GM19239 (cell line): Measurements from ENCODE around the gene ZMPSTE24.

ENCODE experiments used
- DNase-seq: peaks from one replicate; pipeline ENCODE4 v3.0.0; 2011; ENCODE audit warnings: low spot score; ENCODE audit not compliant: insufficient read length
- FAIRE-seq: peaks from 2 replicates; lab custom pipeline; 2011; peaks lifted over from hg19 to GRCh38; lab: Jason Lieb, UNC

The ZMPSTE24 gene

GRCh38 chr1:40257313-40257687 is 736 bp upstream of the ZMPSTE24 start:
- DNase-seq (no peak), FAIRE-seq (no peak)

GRCh38 chr1:40258445-40258769 is 371 bp downstream of the ZMPSTE24 start:
- FAIRE-seq: peak; percentile 66
- no peak for DNase-seq

GRCh38 chr1:40264354-40264781 is 6.3 kb downstream of the ZMPSTE24 start:
- FAIRE-seq (no peak), DNase-seq (no peak)

GRCh38 chr1:40265298-40265697 is 7.3 kb downstream of the ZMPSTE24 start:
- no peak for FAIRE-seq
- DNase-seq: no peak

- FAIRE-seq: no peak
- no peak for DNase-seq
Measured at GRCh38 chr1:40265919-40266318, 7.9 kb downstream of the ZMPSTE24 start.

GRCh38 chr1:40266786-40267535 is 8.9 kb downstream of the ZMPSTE24 start:
- no peak for DNase-seq
- FAIRE-seq: no peak

GRCh38 chr1:40267767-40268187 is 9.7 kb downstream of the ZMPSTE24 start:
- DNase-seq (no peak), FAIRE-seq (no peak)

- no peak for DNase-seq
- FAIRE-seq: no peak
Measured at GRCh38 chr1:40268211-40268610, 10.2 kb downstream of the ZMPSTE24 start.

- FAIRE-seq (no peak), DNase-seq (no peak)
Measured at GRCh38 chr1:40270152-40270834, 12.3 kb downstream of the ZMPSTE24 start.

- FAIRE-seq: peak; percentile 26
- no peak for DNase-seq
Measured at GRCh38 chr1:40272653-40273213, 14.7 kb downstream of the ZMPSTE24 start.

- FAIRE-seq (no peak), DNase-seq (no peak)
Measured at GRCh38 chr1:40273547-40274166, 15.6 kb downstream of the ZMPSTE24 start.

GRCh38 chr1:40274331-40274730 is 16.3 kb downstream of the ZMPSTE24 start:
- DNase-seq: no peak

GRCh38 chr1:40276122-40276521 is 18.1 kb downstream of the ZMPSTE24 start:
- FAIRE-seq (no peak), DNase-seq (no peak)

More at GRCh38 chr1:40274331-40274730, 16.3 kb downstream of the ZMPSTE24 start:
- FAIRE-seq: peak; percentile 31

- FAIRE-seq (no peak), DNase-seq (no peak)
Measured at GRCh38 chr1:40281853-40282252, 23.8 kb downstream of the ZMPSTE24 start.

- FAIRE-seq (no peak), DNase-seq (no peak)
Measured at GRCh38 chr1:40291293-40291692, 33.3 kb downstream of the ZMPSTE24 start.

GRCh38 chr1:40299366-40300248 is 41.6 kb downstream of the ZMPSTE24 start:
- no peak for FAIRE-seq

GRCh38 chr1:40300249-40300567 is 42.2 kb downstream of the ZMPSTE24 start:
- DNase-seq: no peak
- FAIRE-seq: no peak

More at GRCh38 chr1:40299366-40300248, 41.6 kb downstream of the ZMPSTE24 start:
- no peak for DNase-seq

GRCh38 chr1:40300651-40301050 is 42.6 kb downstream of the ZMPSTE24 start:
- FAIRE-seq: no peak

GRCh38 chr1:40301066-40301465 is 43.0 kb downstream of the ZMPSTE24 start:
- FAIRE-seq (no peak), DNase-seq (no peak)

More at GRCh38 chr1:40300651-40301050, 42.6 kb downstream of the ZMPSTE24 start:
- DNase-seq: no peak
